Activated T-cell treated with anti-CD3 and anti-CD28 coated beads for 1 hour (primary cell): ENCODE data around the gene DNPEP.

ENCODE experiments used
- DNase-seq: peaks from one replicate; pipeline ENCODE4 v3.0.0-alpha.2; 2020; ENCODE audit warnings: low read depth

Gene DNPEP

DNA sequence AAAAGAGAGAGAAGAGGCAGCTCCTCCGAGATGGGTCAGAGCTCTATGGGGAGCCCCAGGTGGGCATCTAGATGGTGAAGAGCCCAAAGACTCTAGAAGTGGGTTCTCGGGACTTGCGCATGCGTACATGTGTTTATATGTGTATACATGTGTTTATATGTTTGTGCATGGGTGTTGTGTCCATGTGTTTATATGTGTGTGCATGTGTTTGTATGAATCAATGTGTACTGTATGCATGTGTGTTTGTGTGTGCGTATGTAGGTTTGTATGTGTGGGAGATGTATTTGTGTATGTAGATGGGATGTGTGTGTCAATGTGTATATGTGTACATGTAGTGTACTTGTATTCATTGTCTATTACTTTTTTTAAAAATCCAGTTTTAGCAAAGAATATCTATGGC is 25.6 kb downstream of the DNPEP start:
- no peak for DNase-seq

DNA sequence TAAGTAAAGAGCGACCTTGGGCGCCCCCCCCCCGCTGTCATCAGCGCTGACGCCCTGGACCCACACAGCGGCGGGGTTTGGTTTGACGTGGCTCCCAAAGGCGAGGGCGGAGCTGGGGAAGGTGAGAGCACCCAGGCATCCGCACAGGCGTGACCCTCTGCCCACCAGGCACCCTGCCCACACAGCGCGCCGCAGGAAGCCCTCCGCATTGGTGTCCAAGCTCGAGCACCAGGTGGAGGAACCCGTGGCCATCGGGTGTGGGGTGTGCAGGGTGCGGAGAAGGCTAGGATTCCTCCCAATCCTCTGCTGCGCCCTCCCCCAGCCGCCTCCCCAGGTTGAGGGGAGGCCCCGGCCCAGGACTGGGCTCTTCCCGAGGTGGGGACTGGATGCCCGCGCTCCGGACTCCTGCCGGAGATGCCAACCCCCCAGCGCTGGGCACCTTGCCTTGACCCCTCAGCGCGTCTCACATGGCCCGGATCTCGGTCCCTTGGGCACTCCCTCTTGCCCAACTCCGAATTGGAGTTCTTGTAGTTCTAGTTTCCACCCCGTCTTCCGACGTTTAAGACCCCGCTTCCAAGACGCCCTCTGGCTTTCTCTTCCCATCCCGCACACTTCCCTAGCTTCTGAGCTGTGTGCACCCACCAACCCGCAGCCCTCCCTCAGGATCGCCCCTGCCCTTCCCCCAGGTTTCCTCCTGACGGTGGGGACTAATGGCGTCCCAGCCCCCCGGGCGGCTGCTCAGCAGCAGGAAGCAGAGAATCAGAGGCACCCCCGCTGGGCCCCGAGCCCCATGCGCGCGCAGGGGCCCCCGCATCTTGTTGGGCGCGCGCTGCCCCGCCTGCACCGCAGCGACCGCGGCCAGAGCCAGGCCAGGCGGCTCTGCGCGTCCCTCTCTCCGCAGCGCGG is 29.3 kb downstream of the DNPEP start:
- no peak for DNase-seq

DNA sequence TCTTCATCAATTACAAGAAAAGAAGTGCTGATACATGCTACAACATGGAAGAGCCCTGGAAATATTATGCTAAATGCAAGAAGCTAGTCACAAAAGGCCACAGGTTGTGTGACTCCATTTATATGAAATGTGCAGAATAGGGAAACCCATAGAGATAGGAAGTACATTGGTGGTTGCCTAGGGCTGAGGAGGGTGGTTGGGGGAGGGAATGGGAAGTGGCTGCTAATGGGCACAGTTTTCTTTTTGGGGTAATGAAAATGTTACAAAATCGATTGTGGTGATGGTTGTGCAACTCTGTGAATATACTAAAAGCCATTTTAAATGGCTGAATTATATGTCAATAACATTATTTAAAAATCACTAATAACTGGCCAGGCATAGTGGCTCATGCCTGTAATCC is 30.9 kb downstream of the DNPEP start:
- no peak for DNase-seq

DNA sequence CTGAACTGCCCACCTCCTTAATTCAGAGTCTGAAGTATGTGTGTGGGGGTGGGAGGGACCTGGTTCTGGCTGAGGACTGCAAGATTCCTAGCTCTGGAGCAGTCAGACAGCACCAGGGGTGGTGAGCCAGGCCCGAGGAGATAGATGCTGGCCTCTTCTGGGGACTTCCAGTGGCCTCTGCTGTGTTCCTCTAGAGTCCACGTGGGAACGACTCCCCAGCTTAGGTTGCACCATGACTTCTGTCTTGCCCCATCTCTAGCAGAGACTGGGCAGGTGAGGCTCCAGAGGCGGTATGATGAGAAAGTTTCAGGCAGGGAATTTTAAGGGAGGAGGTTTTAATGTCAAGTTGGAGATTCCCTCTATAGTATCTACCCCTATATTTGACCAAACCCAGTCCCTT is 33.1 kb downstream of the DNPEP start:
- no peak for DNase-seq

DNA sequence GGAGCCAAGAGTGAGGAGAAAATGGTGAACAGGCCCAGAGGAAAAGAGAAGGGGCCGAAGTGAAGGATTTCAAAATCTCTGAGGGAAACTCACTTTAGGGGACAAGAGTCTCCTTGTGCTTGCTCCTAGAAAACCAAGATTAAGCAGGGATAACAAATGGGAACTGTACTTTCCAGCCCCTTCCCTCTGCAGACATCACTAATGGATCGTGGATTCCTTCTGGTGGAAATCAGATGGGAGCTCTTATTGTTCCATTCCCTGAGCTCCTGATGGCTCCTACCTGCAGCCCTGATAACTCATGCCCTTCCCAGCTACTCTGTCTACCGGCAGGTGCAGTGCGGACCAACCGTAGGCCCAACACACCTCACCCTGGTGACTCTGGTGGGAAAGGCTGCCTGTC is 34.6 kb downstream of the DNPEP start:
- DNase-seq, result no peak

DNA sequence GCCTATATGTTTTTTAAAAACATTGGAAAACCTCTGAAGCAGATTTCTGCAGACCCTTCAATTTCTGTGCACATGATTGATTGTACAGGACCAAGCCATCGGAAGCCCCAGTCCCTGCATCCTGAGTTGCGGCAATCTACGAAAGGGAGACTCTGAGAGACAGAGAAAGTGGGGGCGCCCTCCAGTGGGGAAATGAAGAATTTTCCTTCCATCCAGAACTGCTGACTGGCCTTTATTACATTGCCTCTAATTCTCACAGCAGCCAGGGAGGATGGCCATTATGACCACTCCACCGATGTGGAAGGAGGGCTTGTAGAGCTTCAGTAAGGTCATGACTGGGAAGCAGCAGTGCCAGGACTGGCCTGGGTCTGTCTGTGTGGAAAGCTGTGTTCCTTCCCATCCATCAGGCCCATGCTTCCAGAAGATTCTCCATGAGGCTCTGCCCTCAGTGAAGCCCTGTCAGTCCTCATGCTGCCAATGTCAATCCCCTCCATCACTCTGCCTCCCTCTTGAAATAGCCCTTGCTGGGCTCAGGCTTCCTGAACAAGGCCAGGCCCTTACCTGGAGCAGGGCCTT is 35.2 kb downstream of the DNPEP start:
- DNase-seq, result peak; percentile 60

DNA sequence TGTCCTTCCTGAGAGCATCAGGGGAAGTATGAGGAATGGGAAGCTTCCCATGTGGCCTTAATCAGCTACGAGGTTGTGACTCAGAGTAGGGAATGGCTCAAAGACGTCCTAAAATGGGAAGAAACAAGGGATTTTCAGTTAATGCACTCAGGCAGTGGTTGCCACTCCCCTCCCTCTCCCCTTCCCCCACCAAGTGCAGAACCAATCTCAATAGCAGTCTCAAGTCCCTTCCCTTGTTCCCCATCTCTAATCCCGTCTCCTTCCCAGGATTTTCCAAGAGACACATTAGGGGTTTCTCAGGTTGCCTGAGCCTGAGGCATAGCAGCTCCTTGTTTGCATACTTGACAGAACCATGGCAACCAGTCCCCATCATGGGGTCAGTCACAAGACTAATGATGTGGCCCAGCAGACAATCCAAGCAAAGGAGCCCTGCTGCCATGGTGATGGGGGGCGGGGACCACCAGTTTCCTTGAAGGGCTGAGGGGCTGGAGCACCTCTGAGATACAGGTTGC is 36.9 kb downstream of the DNPEP start:
- no peak for DNase-seq

DNA sequence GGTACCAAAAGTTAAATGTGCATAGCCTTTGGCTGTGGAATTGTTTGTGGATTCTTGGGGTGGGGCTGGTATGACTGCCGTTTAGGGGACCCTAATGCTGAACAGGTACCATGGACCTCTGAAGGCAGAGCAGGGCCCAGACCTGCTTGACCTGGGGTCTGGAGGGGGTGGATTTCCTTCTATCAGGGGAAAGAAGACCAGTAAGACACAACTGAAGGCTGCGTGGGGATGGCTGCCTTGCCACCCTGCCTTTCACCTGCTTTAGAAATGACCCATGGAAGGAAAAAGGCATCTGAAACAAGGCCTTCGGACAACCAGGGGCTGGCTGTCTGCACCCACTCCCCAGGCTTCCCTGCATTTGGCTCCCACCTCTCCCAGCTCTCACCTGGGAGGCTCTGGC is 37.5 kb downstream of the DNPEP start:
- DNase-seq, result no peak

DNA sequence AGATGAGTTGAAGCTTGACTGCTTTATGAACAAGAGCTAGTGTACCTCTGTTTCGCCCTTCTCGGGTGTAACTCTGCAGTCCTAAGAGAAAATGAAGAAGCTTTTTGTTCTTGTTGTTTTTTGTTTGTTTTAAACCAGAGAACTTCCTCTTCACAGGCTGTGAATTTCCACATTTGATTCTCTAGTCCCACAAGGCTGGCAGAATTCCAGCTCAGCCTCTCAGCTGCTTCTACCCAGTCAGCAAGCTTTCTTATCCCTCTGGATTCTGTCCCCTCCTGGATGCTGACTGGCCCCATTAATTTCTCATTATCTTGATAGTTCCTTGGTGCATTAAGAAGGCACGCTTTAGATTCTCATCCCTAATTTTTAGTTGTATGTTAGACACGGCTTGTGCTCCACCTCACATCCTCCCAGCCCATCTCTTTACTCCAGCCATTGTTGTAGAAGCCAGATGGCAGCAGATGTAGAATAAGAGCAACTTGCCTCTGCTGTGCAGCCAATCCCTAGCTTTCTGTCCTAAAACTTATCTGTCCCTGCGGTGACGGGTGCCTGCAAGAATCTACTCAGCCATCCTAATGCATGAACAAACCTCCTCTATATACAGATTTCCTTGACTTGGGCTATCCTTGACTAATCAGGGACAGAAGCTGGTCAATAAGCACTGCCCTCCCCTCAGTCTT is 42.8 kb downstream of the DNPEP start:
- no peak for DNase-seq

DNA sequence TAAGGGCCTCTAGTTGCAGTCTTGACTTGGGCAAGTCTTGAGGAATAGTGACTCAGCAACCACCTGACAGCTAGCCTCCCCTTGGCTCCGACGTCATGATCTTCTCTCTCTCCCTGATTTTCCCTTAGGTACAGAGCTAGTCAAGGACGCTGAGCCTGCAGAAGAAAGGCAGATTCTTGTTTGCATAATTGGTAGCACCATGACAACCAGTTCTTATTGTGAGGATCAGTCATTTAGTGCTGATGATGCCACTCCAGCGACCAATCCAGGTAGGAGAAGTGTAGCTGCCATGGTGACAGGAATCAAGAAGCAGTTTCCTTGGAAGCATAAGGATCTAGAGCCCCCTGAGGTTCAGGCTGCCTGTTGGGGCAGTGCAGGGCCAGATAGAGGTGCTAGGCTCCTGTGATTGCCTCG is 52.3 kb downstream of the DNPEP start:
- no peak for DNase-seq

DNA sequence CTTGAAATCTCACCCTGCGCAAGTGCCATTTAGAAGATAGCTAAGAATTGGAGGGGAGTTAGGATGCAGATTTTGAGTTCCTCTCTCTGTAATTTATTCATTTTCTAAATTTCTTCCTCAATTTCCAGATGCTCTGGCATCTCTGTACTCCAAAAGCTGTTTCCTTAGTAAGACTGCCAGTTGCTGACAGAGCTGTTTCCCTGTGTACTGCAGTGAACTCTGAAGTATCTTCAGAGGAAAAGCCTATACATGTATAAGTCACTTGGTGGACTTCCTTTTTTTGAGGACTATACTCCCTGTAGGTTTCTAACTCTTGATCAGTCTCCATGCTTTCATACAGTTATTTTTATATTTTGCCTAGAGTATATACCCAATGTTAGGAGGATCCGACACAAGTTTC is 53.6 kb downstream of the DNPEP start:
- DNase-seq, result no peak

DNA sequence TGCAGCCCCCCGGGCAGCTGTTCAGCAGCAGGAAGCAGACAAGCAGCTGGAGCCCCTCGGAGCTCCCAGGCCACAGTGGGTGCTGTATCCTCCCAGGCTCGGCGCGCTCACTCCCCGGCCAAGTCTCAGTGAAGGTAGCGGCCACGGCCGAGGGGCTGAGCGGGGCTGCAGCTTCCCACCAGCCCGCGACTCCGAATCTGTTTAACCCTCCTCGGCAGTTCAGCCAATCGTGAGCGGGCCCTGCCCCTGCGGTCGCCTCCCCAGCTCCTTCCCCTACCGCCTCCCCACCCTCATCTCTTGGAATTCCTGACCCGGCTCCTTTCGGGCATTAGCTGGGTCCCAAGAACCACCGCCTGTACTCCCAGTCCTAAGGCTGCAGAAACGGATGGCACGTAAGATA is 55.2 kb downstream of the DNPEP start, which contains the start of gene RESP18:
RESP18 (minus strand) TSS at position 203 of the 400 bp plus-strand sequence.
- no peak for DNase-seq

DNA sequence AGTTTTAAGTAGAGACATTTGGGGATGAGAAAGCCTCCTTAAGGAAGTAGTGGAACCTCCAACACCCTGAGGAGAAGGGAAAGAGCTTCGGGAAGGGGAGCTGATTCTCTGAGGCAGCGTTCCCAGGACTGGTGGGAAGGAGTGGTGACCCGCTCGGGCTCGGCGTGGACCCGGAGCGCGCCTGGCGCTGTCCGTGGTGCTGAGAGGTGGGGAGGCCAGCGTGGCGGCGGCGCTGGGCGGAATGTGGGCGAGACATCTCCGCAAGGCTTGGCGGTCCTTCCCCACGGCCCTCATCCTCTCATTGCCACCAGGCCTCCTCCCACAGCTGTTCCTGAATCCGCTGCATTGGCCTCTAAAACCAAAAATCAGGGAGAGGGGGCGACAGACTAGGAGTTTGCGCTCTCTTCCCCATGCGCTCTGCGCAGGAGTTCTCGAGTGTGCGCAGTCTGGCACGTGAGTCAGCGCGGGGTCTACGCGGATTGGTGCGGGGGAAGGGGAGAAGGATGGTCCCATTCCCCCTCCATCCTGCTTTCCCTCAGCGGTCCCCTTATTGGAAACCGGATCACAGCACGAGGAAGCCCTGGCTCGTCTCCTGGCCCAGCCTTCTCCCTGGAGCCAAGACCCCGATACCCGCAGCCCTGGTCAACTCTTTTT is 56.0 kb downstream of the DNPEP start:
- DNase-seq, result no peak

DNA sequence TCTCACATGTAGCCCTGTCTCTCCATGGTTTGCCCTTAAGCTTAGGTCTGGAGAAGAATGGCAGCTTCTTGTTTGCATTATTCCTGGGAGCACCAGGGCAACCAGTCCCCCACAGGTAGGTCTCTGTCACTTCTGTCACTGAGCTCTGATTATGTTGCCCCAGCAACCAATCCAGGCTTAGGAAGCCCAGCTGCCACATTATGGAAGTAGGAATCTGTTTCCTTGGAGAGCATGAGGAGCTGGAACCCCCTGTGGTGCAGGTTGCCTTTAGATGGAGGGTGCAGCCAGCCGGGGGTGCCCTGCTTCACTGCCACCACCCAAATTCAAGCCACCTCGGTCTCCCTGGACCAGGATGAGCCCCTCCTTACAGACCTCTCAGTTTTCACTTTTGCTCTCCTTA is 60.0 kb downstream of the DNPEP start:
- DNase-seq, result no peak

DNA sequence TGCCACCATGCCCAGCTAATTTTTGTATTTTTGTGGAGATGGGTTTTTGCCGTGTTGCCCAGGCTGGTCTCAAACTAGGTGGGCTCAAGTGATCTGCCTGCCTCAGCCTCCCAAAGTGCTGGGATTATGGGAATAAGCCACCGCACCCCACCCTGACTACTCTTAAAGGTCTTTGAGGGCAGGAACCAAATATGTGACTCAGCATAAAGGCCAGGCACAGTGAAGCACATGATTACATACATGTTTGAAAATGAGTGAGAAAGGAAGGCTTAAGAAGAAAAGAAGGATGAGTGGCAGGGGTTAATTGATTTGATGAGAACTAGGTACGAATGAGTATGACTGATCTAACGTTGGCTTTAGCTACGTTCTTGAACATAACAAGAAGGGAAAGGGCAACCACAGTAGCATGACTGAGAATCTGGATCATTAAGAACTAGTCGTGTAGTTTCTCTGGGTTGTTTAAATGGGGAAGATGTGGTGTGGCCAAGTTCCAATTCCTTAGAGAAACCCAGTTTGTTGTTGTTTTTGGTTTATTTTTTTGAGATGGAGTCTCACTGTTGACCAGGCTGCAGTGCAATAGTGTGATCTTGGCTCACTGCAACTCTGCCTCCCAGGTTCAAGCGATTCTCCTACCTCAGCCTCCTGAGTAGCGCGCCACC is 61.9 kb downstream of the DNPEP start:
- no peak for DNase-seq

DNA sequence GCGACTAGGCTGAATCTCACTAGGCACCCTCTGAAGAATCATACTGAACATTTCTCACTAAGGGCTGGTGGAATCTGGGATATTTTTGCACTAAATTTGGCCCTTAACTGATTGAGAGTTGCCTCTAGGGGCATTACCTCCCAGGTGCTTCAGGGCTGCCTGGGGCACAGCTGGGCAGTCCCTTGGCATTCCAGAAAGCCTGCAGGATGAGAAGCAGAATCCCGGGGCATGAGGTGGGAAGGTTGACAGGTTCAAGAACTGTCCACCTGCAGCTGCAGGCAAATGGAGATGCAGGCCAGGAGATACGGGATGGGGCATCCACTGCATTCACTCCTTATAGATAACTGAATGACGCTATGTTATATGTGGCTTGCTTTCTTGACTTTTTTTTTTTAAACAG is 62.6 kb downstream of the DNPEP start:
- no peak for DNase-seq

DNA sequence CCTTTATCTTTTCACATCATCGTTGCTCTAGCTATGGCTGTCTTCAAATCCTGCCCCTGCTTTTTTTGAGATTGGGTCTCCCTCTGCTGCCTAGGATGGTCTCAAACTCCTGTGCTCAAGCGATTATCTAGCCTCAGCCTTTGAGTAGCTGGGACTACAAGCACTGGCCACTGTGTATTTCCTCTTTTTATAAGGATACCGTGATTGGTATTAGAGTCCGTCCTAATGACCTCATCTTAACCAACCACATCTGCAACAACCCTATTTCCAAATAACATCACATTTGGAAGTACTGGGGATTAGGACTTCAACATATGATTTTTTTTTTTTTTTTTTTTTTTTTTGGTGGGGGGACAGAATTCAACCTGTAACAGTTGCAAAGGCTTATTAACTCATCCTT is 64.3 kb downstream of the DNPEP start:
- DNase-seq, result no peak
